Immature natural killer cell (primary cell): ENCODE data around the gene SLC38A8. TPM values are rescaled to one million over a fixed set of nuclear protein-coding genes. Genes with fewer than 3 reads are reported as not detected.

Source experiments
- DNase-seq, 3 donors: peaks; one replicate each; pipeline ENCODE4 v3.0.0; 2022; ENCODE audit warnings: mixed read lengths in 1 of 3
- H3K27ac Mint-ChIP-seq, 6 donors: one replicate each; pipeline ENCODE4 v1.8.0; 2020; ENCODE audit warnings: mixed read lengths in 6 of 6, mild to moderate bottlenecking in 5 of 6, inconsistent platforms in 4 of 6, moderate library complexity in 3 of 6
- H3K27me3 Mint-ChIP-seq, 3 donors: one replicate each; pipeline ENCODE4 v1.8.0; 2020 to 2021; ENCODE audit warnings: low read depth in 3 of 3, mild to moderate bottlenecking in 3 of 3, mixed read lengths in 3 of 3, moderate library complexity in 3 of 3, inconsistent platforms in 1 of 3
- H3K36me3 Mint-ChIP-seq, 3 donors: one replicate each; pipeline ENCODE4 v1.8.0; 2020; ENCODE audit warnings: mixed read lengths in 3 of 3, inconsistent platforms in 2 of 3, mild to moderate bottlenecking in 2 of 3
- H3K4me1 Mint-ChIP-seq, 2 donors: one replicate each; pipeline ENCODE4 v1.8.0; 2020; ENCODE audit warnings: inconsistent platforms in 2 of 2, mild to moderate bottlenecking in 2 of 2, mixed read lengths in 2 of 2, moderate library complexity in 1 of 2
- H3K4me3 Mint-ChIP-seq, 5 donors: one replicate each; pipeline ENCODE4 v1.8.0; 2020; ENCODE audit warnings: mild to moderate bottlenecking in 5 of 5, mixed read lengths in 5 of 5, inconsistent platforms in 3 of 5, moderate library complexity in 3 of 5
- H3K9me3 Mint-ChIP-seq, 6 donors: one replicate each; pipeline ENCODE4 v1.8.0; 2020; ENCODE audit warnings: mild to moderate bottlenecking in 6 of 6, mixed read lengths in 6 of 6, inconsistent platforms in 4 of 6, moderate library complexity in 3 of 6
- polyA plus RNA-seq, 3 donors: library from polyadenylated mRNA; unstranded; fragments of 300-500 nt; fragmentation: Illumina TruSeq; gene quantifications; one replicate each; pipeline ENCODE4 v1.2.3, GENCODE V29; 2021

SLC38A8 gene
- not detected for polyA plus RNA-seq

DNA sequence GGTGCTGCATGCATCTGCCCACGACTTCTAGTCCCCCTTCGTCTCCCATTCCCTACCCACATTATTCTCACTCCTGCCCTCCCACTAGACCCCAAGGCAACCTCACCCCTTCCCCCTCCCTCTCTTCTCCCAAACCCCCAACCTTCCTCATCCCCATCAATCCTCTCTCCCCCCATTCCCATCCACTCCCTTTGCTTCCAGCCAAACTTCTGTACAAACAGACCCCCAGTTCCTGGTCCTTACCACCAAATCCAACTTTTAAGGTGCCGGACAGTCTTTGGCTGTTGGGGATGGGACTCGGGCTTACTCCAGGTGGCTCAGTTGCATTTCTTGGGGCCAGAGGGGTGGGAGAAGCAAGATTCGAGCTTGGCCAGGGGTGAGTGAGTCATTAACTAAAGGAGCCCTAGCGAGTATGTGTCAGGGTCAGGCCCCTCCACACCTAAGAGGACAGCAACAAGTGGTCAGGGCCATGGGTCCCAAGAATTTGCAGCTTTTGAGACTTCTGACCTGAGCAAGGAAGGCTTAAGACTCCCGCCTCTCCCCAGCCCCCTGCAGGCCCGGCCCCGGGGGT lies at the start of gene SLC38A8:
SLC38A8 (minus strand) TSS at position 488 of the 571 bp plus-strand sequence. CDS start 638 bp downstream, outside the sequence.
- Mint-ChIP-seq H3K36me3 (peaks cover 0 to 4% (median 0%) of the 10 kb centered on the region in 3 donors), H3K27ac (no peak within 1 kb of the TSS), H3K4me1 (no peaks in the 10 kb centered on the region), H3K4me3 (no peak within 1 kb of the TSS), H3K9me3 (no peaks in the 10 kb centered on the region), H3K27me3 (peaks cover 1 to 6% (median 4%) of the 10 kb centered on the region in 3 donors)
- DNase-seq, result no peak

DNA sequence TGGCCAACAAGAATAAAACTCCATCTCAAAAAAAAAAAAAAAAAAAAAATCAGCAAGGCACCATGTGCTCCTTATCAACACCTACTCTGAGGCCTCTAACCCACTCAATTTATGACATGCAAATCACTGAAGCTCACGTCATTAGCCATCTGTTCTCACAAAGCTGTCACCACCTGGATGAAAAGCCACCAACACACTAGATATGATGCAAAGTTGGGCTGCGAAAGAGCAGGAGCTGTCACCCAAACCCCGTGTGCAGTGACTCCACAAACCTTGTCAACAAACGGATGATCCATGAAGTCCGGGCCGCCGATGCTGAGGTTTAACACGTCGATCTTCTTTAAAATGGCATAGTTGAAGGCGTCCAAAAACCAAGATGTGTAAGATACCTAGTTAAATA lies 48.9 kb upstream of the SLC38A8 start:
- DNase-seq, result no peak
- no peaks in the 10 kb centered on the region for H3K9me3 Mint-ChIP-seq
- peaks cover 26 to 31% of the 10 kb centered on the region in 2 donors for H3K4me1 Mint-ChIP-seq
- peaks cover 29 to 58% (median 50%) of the 10 kb centered on the region in 3 donors for H3K36me3 Mint-ChIP-seq
- no peak overlapping the region for H3K4me3 Mint-ChIP-seq
- peaks cover 0 to 2% (median 2%) of the 10 kb centered on the region in 3 donors for H3K27me3 Mint-ChIP-seq
- no peak overlapping the region for H3K27ac Mint-ChIP-seq

DNA sequence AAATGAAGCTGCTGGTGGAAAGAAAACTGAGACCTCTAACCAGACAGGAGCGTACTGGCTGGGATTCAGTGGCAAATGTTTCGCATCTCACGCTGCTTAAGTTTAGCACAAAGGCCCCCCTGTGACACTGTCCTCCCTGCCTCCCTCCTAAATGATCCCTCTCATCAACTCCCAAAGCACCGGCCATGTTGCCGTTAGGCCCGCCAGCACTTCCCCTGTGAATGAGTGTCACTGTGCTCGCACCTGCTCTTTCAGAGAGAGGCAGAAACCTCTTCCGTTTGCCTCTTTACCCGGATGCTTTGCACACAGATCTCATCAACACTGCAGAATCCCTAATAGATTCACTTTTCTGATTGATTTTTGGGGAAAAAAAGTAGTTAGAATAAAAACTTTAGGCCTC lies 47.6 kb upstream of the SLC38A8 start:
- no peak overlapping the region for H3K4me3 Mint-ChIP-seq
- no peak for DNase-seq
- H3K9me3 Mint-ChIP-seq, result no peaks in the 10 kb centered on the region
- H3K27me3 Mint-ChIP-seq, result peaks cover 0 to 2% (median 0%) of the 10 kb centered on the region in 3 donors
- no peak overlapping the region for H3K27ac Mint-ChIP-seq
- peaks cover 29 to 64% (median 54%) of the 10 kb centered on the region in 3 donors for H3K36me3 Mint-ChIP-seq
- peaks cover 32 to 37% of the 10 kb centered on the region in 2 donors for H3K4me1 Mint-ChIP-seq

DNA sequence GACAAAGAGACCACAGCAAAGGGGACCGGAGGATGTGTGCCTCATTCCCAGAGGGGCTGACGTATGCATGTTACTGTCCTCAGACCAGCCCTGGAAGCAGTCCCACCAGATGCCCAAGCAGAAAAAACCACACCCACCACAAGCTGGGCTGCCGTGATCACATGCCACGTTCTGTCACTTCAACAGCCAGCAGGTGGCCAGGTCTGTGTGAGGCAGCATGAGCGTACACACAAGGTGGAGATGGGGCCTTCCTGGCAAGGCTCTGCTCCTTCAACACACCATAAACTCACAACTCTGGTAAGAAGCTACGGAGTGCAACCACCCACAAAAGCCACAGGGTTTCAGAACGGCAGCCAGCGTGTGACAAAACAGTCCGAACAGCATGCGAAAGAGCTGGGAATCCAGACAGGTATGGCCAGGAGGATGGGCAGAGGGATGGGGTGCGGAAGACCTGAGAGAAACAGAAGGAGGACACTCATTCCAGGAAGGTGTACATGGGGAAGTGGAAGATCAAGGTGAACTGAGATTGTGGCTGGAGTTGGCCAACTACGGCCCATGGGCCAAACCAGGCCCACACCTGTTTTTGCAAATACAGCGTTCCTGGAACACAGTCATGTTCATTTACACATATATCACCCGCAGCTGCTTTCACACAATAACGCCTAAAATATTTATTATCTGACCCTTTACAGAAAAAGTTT lies 46.2 kb upstream of the SLC38A8 start:
- Mint-ChIP-seq H3K4me1 (peaks cover 32 to 37% of the 10 kb centered on the region in 2 donors), H3K36me3 (peaks cover 29 to 56% (median 50%) of the 10 kb centered on the region in 3 donors), H3K27ac (peak overlapping the region in 3 of 6 donors; percentile 4 to 80 (median 72)), H3K9me3 (no peaks in the 10 kb centered on the region), H3K27me3 (peaks cover 0 to 2% (median 0%) of the 10 kb centered on the region in 3 donors), H3K4me3 (peak overlapping the region in 2 of 5 donors; percentile 16 to 21)
- DNase-seq, result peak; percentile 12 to 24 (median 15)

DNA sequence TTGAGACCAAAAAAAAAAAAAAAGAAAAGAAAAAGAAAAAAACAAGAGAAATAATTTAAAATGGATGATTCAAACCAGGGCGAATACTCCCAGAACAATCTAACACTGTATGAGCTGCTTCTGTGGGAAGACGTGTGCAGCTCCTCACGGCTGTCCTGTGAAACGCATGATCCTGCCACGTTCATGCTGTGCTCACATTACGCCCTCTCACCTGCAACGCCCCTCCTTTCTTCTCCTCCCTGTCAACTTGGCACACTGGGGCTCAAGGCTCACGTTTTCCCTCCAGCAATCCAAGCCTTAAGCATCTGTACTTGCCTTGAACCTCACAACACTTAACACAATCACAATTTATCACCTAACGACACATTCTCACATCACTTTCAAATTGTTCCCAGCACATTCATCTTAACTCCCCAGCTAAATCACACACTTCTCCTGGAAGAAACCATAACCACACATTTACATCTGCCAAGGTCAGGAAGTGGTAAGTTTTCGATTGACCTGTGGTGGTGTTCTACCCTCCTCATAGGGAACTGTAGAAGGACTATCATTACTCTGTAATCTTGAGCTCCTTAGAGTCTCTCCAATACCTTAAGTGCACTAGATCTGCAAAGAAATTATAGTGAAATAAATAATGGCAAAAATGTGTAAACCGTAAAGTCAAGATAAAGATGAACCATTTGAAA lies 45.0 kb upstream of the SLC38A8 start:
- H3K27ac Mint-ChIP-seq, result peak overlapping the region in 3 of 6 donors; percentile 1 to 55 (median 48)
- H3K4me3 Mint-ChIP-seq, result peak overlapping the region in 1 of 5 donors; percentile 0

DNA sequence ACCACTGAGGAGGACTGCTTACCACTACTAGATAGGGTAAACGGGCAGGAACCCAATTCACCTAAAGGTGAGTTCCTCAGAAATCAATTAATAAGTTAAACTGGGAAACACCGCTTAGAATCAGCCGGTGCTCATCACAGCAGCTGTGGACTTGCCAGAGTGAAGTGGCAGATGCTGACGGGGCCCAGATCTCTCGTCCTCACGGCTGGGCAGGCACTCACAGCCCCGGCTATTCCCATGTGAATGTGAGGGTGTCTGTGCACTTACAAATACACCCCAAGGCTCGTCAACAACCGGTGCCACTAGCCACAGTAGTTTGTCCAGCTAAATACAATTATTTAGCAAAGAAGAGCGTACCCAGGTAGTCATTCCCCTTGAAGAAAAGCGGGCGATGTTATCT lies 44.4 kb upstream of the SLC38A8 start:
- Mint-ChIP-seq H3K4me1 (peaks cover 32 to 37% of the 10 kb centered on the region in 2 donors), H3K36me3 (peaks cover 18 to 47% (median 32%) of the 10 kb centered on the region in 3 donors), H3K27ac (peak overlapping the region in 1 of 6 donors; percentile 55)

More for the DNA sequence above, 45.0 kb upstream of the SLC38A8 start:
- H3K27me3 Mint-ChIP-seq, result peaks cover 0 to 2% (median 0%) of the 10 kb centered on the region in 3 donors
- no peaks in the 10 kb centered on the region for H3K9me3 Mint-ChIP-seq
- H3K36me3 Mint-ChIP-seq, result peaks cover 20 to 50% (median 38%) of the 10 kb centered on the region in 3 donors
- peaks cover 32 to 37% of the 10 kb centered on the region in 2 donors for H3K4me1 Mint-ChIP-seq
- DNase-seq, result no peak

DNA sequence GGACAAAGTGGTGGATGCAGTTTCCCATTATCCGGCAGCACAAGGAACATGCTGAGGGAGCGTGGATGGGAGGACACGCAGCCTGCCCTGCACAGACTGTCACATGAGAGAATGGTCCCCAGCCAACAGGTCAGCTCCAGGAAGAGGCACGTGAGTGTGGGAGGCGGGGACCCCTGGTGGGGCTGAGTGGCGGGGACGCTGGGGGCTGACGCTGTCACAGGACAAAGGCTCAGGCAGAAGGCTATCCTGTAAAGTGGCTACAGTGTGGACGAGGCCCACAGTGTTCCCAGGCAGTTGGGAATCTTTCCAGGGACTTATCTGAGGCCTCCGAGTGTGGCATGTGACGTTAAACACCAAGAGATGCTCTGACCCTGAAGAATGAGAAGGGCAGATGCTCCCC lies 43.7 kb upstream of the SLC38A8 start:
- Mint-ChIP-seq H3K9me3 (no peaks in the 10 kb centered on the region), H3K4me3 (no peak overlapping the region), H3K27ac (peak overlapping the region in 2 of 6 donors; percentile 45 to 77), H3K36me3 (peaks cover 14 to 45% (median 25%) of the 10 kb centered on the region in 3 donors), H3K4me1 (peaks cover 32 to 37% of the 10 kb centered on the region in 2 donors), H3K27me3 (peaks cover 0 to 2% (median 0%) of the 10 kb centered on the region in 3 donors)
- no peak for DNase-seq

More for the DNA sequence above, 44.4 kb upstream of the SLC38A8 start:
- H3K27me3 Mint-ChIP-seq, result peaks cover 0 to 2% (median 0%) of the 10 kb centered on the region in 3 donors
- H3K9me3 Mint-ChIP-seq, result no peaks in the 10 kb centered on the region
- DNase-seq, result no peak
- H3K4me3 Mint-ChIP-seq, result no peak overlapping the region

DNA sequence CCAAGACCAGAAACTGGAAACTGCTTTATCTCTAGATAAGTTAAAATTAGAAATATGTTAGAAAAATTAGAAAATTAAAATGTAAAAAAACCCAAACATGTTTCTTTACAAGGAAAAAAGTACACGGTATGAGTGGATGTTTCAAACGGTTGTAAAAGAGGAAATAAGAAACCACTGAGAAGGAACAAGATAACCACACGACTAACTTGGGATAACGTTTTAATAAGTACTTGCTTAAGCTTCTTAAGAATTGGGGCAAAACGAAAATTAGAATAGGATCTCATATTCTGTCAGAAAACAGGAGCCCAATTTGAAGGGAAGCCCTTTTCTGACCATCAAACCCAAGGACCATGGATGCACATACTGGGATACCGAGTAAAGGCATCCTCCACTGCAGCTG lies 43.2 kb upstream of the SLC38A8 start:
- H3K27me3 Mint-ChIP-seq, result peaks cover 0 to 2% (median 0%) of the 10 kb centered on the region in 3 donors
- no peak overlapping the region for H3K4me3 Mint-ChIP-seq
- H3K9me3 Mint-ChIP-seq, result no peaks in the 10 kb centered on the region
- H3K36me3 Mint-ChIP-seq, result peaks cover 14 to 45% (median 28%) of the 10 kb centered on the region in 3 donors
- H3K4me1 Mint-ChIP-seq, result peaks cover 32 to 37% of the 10 kb centered on the region in 2 donors
- peak overlapping the region in 4 of 6 donors; percentile 32 to 77 (median 40) for H3K27ac Mint-ChIP-seq
- DNase-seq, result no peak

DNA sequence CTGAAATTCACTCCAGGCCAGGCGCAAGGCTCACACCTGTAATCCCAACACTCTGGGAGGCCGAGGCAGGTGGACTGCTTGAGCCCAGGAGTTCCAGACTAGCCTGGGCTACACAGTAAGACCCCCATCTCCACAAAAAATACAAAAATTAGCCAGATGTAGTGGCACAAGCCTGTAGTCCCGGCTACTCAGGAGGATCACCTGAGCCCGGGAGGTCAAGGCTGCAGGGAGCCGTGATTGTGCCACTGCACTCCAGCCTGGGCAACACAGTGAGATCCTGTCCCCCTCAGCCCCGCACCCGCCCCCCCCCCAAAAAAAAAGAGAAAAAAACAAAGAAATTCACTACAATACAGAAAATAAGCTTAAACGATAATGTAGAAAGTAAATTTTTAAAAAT lies 42.7 kb upstream of the SLC38A8 start:
- Mint-ChIP-seq H3K27me3 (peaks cover 0 to 3% (median 0%) of the 10 kb centered on the region in 3 donors), H3K36me3 (peaks cover 14 to 47% (median 28%) of the 10 kb centered on the region in 3 donors), H3K9me3 (no peaks in the 10 kb centered on the region), H3K4me3 (no peak overlapping the region), H3K27ac (no peak overlapping the region), H3K4me1 (peaks cover 32 to 37% of the 10 kb centered on the region in 2 donors)
- no peak for DNase-seq

DNA sequence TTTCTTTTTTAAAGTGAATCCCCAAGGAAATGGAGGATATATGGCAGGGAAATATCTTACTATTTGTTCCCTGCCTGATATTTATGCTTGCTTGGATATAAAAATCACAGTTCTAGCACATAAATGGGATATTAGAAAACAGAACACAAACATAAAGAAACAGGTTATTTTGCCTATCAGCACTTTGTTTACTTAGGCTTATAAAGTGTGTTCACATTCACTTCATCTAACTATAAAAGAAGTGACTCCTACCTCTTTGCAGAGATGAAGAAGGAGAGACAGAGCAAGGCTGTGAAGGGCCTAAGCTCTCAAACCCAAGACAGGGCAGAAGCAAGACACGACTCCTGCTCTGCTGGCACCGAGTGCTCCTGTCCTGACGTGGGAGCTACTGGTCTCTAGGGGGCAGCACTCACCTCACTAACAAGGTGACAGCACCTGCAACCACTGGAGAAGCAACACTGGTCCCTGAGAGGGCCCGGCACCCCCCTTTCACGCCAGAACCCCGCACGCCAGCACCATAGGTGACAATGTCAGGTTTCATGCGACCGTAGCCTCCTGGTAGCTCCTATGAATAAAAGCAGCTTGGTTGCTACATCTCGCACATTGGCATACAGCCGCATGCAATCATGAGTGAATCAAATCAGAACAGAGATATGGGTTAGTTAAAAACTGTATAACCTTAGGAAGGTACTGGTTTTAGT lies 42.1 kb upstream of the SLC38A8 start:
- Mint-ChIP-seq H3K27me3 (peaks cover 0 to 3% (median 0%) of the 10 kb centered on the region in 3 donors), H3K4me3 (no peak overlapping the region), H3K9me3 (no peaks in the 10 kb centered on the region), H3K36me3 (peaks cover 18 to 52% (median 32%) of the 10 kb centered on the region in 3 donors), H3K4me1 (peaks cover 33 to 42% of the 10 kb centered on the region in 2 donors), H3K27ac (no peak overlapping the region)
- peak; percentile 31 to 44 (median 36) for DNase-seq

DNA sequence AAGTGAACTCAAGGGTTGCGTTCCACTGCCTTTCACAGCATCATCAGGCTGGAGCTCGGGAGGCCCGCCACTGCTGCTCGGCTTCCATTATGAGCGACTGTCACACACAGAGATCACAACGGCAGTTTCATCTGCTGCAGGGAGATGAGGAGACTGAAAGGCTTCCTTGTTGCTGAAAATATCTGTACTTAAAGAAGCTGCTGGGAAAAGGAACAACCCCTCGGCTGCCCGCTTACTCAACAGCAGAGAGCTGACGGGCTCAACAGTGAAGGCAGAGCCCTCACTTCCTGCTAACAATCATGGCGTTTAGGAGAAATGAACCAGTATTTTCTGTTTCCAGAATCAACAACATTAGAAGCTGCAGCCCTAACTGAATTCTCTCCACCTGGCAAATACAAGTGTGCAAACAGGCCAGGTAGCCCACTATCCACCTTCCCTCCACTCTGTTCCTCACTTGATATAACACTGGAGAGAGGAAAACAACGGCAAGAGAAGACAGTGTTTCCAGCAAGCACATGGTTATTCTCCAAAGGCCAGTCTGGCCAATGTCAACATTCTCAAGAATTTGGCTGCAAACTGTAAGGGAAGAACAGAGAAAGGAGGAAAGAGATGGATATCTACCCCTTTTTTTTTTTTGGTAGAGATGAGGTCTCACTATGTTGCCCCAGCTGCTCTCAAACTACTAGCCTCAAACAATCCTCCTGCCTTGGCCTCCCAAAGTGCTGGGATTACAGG lies 40.4 kb upstream of the SLC38A8 start:
- Mint-ChIP-seq H3K27me3 (peaks cover 0 to 1% (median 0%) of the 10 kb centered on the region in 3 donors), H3K4me1 (peaks cover 18 to 33% of the 10 kb centered on the region in 2 donors), H3K9me3 (no peaks in the 10 kb centered on the region), H3K27ac (no peak overlapping the region), H3K4me3 (no peak overlapping the region), H3K36me3 (peaks cover 15 to 47% (median 29%) of the 10 kb centered on the region in 3 donors)
- DNase-seq, result no peak

DNA sequence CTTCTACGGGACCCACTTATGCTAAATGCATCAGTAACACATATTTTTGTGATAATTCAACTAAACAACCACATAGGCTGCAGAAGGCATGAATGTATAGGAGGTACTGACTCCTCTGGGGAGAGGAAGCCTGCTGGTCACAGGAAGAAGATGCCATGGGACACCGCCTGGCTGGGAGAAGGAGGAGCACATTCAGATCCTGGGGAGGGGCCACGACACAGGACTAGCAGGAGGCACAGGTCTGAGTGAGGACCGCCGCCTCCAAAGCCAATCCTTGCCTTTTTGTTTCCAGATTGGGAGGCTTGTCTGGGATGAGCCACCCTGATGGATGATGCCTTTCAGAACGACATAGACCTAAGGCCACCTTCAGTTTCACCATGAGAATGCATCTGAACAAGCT lies 39.5 kb upstream of the SLC38A8 start:
- H3K4me1 Mint-ChIP-seq, result peaks cover 10 to 33% of the 10 kb centered on the region in 2 donors
- H3K9me3 Mint-ChIP-seq, result no peaks in the 10 kb centered on the region
- DNase-seq, result no peak
- H3K36me3 Mint-ChIP-seq, result peaks cover 10 to 43% (median 29%) of the 10 kb centered on the region in 3 donors
- peaks cover 0 to 1% (median 0%) of the 10 kb centered on the region in 3 donors for H3K27me3 Mint-ChIP-seq
- H3K4me3 Mint-ChIP-seq, result no peak overlapping the region
- H3K27ac Mint-ChIP-seq, result no peak overlapping the region
